NCI-H2196 treated with DMSO at 0.1 percent for 48 hours (cell line): Measurements from ENCODE around the gene URGCP.
"Not testable (repeated sequence)": the region's sequence is repeated elsewhere in the genome, so short reads cannot be mapped to it uniquely, and the experiment has no call there.

Experiments used
- DNase-seq: peaks from one replicate; lab custom pipeline; 2025; ENCODE audit not compliant: unreplicated experiment; lab: John Stamatoyannopoulos, UW

Gene URGCP

DNA sequence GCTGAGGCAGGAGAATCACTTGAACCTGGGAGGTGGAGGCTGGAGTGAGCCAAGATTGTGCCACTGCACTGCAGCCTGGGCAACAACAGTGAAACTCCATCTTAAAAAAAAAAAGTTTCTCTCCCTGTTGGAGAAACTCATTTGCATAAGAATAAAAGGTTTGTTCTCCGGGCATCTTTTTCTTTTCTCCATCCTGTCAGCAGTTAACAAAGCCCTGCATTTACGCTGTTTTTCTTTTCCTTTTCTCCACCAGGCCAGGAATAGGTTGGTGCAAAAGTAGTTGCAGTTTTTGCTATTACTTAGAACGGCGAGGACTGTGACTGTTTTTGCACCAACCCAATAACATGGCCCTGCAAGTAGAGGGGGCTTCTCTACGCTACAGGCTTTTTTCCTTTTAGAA, 9.5 kb upstream of the URGCP start:
- DNase-seq, result no peak

- no peak for DNase-seq
Measured at GRCh38 chr7:43914795-43915194, 8.4 kb upstream of the URGCP start.

GRCh38 chr7:43905956-43906330, 453 bp downstream of the URGCP start:
- DNase-seq, result no peak

DNA sequence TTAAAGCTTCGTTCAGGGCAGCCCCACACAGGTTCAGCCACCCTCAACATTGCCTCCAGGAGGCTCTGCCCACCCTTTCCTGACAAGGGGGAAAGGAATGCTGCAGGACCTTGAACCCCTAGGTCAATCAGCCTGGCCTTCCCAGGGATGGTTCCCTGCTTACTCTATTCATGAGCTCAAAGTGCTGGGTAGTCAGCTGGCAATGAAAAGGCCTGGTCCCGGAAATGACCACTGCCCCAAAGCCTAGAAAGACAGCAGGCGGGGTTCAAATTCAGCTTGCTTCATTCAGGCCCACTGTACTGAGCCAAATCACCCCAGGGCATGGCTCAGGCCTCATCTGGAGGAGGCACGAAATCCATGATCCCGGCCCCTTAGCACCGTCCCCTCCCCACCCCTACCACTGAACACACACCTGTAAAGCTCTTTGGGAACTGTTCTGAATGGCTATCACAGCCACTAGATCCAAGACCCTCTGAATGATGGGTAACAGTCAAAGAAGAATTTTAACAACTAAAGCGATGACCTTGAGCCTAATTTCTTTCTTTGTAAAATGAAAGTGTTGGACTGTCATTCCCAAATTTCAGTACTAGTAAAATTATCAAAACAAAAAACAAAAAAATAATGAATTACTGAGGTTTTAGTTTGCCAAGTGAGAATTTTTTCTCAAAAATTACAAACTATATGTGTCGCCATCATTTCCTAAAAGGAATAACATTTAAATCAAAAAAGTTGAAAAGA, 1.0 kb downstream of the URGCP start:
- no peak for DNase-seq

- DNase-seq, result no peak
Measured at GRCh38 chr7:43904533-43905208, 1.7 kb downstream of the URGCP start.

DNA sequence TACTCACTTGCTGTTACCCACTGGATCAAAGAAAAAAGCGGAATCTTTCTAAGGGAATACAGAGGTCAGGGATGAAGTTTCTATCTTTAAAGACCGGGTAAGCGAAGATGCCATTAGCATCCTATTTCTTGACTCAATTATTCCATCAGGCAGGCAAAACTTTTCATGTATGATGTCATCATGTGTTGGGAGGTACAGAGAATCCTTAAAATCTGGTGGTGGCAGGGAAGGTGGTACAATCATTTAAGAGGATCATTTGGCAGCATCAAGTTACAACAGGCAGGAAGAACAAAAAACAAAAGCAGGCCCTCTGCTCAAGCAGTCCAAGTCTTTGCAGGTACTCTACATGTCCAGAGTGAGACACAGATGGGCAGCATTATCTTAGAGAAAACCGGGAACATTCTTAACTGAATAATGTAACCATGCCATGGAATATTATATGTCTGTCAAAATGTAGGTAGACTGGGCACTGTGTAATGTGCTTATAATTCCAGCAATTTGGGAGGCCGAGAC, 3.8 kb downstream of the URGCP start:
- no peak for DNase-seq

GRCh38 chr7:43898571-43898970, 7.8 kb downstream of the URGCP start:
- not testable (repeated sequence) for DNase-seq

DNA sequence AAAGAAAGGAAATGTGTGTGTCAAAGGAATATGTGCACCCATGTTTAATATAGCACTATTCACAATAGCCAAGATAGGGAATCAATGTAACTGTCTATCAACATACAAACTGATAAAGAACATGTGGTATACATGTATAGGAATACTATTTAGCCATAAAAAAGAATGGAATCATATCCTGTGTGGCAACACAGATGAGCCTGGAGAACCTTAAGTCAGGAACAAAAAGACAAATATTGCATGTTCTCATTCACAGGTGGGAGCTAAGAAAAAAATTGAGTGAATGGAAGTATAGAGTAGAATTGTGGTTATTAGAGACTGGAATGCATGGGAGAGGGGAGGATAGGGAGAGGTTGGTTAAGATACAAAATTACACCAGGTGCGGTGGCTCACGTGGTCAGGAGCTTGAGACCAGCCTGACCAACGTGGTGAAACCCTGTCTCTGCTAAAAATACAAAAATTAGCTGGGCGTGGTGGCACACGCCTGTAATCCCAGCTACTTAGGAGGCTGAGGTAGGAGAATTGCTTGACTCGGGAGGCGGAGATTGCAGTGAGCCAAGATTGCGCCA, 10.5 kb downstream of the URGCP start:
- no peak for DNase-seq

DNA sequence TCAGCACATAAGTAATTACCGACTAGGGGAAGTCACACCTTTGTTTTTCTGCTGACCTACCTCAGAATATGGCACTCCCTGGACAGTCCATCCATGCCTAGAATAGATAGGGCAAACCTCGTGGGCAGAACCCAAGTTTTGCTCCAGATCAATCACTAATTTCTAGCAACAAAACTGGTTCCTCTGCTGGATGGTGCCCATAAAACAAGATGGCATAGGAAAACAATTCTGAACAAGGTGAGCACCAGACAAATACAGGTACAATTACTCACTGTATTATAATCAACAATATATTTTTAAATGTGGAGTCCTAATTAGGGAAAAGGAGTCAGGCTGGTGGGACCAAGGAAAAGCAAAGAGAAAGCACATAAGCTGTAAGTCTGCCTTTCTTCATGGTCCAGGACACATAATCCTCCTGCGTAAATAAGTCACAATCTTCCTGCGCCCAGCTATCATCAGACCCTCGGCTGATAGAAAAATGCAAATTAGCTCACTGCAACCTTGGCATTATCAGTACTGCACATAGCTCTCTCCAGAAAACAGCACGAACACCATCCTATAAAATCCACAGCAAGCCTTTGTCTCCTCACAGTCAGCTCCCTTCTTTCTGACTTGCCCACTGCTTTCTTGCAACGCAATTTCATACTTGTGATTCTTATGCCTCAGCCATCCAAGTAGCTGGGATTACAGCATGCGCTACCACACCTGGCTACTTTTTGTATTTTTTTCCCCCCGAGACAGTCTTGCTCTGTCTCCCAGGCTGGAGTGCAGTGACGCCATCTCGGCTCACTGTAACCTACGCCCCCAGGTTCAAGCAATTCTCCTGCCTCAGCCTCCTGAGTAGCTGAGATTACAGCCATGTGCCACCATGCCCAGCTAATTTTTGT, 15.1 kb downstream of the URGCP start:
- no peak for DNase-seq

- DNase-seq, result no peak
Measured at GRCh38 chr7:43890468-43890867, 15.9 kb downstream of the URGCP start.

DNA sequence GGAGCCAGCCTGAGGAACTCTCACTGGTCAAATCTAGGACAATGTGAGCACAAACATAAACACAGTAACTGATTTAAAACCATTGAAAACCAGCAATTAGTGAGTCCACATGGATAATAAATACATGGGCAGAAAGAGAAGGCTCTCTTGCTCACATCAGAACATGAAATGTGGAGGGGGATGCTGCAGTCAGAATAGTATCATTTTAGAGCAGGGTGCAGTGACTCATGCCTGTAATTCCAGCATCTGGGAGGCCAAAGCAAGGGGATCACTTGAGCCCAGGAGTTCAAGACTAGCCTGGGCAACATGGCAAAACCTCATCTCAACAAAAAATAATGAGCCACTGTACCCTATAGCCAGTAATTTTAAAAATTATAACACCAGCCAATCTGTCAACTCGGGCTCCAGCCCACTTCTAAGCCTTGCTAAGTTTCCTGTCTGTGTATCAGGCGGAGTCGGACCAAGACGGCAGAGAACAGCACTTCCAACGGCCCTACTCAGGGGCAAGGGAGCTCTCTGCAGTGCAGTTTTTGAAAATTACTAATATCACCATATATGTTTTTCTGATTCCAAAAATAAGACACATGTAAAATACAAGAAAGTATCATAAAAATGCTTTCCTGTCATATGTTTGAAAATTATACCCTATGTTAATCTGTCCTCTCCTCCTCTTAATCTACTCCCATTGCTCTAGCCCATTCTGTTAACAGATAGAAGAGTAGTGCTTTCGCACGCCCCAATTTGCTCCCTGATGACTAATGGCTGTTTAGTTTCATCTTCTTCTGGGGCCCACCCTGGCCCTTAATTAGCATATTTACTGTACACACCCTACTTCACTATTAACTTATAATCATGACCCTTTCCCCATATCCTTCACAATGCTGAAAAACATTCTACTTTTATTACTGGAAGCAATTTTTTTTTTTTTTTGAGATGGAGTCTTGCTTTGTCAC, 17.1 kb downstream of the URGCP start:
- no peak for DNase-seq

DNA sequence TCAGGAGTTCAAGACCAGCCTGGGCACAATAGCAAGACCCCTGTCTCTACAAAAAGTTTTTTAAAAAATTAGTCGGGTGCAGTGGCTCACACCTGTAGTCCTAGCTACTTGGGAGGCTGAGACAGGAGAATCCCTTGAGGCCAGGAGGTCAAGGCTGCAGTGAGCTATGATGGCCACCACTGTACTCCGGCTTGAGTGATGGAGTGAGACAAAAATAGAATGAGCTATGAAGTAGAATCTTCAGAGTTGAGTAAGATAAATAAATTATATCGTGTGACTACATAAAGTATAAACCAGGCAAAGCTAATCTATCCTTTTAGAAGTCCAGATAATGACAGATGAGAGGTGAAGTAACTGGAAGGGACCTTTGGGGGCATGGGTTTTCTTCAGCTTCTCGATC, 21.8 kb downstream of the URGCP start:
- DNase-seq, result no peak

DNA sequence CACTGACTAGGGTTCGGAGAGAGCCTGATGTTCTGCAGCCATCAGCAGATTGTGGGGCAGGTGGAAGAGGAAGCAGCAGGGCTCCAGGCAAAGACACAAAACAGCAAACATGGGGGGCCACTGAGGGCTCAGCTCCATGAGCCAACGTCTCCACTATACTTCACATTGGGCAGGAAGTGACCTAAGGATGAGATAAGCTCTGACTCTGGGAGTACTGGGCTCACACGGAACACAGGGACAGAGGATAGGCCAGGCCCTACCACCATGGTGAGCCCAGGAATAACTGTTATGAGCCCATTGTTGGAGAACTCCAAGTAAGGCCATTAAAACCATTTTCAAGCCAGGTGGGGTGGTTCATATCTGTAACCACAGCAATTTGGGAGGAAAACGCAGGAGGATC, 22.2 kb downstream of the URGCP start:
- no peak for DNase-seq

DNA sequence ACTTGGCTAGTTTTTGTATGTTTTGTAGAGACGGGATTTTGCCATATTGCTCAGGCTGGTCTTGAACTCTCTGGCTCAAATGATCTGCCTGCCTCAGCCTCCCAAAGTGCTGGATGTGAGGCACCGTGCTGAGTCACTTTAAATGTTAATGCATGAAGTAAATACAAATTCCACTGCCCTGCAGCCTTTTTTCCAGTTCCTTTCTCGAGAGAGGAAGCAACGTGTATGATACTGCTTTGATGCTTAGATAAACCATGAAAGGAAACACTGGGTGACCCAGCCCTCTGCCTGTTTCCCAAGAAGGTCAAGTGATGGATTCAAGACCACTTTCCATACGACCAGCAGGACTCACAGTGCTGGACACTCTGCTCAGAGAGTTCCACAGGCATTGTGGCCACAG, 25.8 kb downstream of the URGCP start:
- DNase-seq, result no peak

GRCh38 chr7:43879477-43879876, 26.9 kb downstream of the URGCP start:
- no peak for DNase-seq

DNA sequence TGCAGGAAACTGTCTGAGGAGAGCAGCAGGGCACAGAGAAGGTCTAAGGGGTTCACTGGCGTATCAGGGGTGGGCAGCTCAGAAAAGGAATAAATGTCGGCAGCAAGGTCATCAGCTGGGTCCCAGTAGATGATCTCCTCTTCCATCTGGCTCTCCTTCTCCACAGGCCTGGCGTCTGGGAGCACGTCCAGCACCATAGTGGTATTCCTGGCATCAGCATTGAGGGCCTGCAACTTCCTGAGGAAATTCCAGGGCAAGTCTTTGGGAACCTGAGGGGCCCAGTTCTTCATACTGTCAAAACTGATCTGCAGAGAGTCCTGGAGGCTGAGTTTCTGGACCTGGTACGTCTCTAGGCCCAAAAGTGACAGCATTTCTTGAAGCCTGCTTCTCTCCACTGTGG, 27.5 kb downstream of the URGCP start:
- DNase-seq, result no peak

- DNase-seq, result no peak
Measured at GRCh38 chr7:43877968-43878864, 28.2 kb downstream of the URGCP start.

- DNase-seq, result no peak
Measured at GRCh38 chr7:43876976-43877745, 29.2 kb downstream of the URGCP start.
